ENCODE data around the gene CLDN19.

- TF ChIP-seq, protein P1, sequence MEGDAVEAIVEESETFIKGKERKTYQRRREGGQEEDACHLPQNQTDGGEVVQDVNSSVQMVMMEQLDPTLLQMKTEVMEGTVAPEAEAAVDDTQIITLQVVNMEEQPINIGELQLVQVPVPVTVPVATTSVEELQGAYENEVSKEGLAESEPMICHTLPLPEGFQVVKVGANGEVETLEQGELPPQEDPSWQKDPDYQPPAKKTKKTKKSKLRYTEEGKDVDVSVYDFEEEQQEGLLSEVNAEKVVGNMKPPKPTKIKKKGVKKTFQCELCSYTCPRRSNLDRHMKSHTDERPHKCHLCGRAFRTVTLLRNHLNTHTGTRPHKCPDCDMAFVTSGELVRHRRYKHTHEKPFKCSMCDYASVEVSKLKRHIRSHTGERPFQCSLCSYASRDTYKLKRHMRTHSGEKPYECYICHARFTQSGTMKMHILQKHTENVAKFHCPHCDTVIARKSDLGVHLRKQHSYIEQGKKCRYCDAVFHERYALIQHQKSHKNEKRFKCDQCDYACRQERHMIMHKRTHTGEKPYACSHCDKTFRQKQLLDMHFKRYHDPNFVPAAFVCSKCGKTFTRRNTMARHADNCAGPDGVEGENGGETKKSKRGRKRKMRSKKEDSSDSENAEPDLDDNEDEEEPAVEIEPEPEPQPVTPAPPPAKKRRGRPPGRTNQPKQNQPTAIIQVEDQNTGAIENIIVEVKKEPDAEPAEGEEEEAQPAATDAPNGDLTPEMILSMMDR (IDR thresholded peaks at IDR 0.05; ENCODE audit: low read depth, low read length) = no peak
- TF ChIP-seq POLR2A (IDR thresholded peaks at IDR 0.05; ENCODE audit: extremely low read depth, insufficient read length) = no peak
- no peak for TF ChIP-seq MAX (IDR thresholded peaks at IDR 0.05; ENCODE audit: low read depth, low read length)
- no peak for TF ChIP-seq MYC (IDR thresholded peaks at IDR 0.05; ENCODE audit: low read depth, low read length)
These were observed 10.0 kb downstream of the CLDN19 start for GRCh38 chr1:42730002-42730401.

Data from NB4 (cell line).